ENCODE results near the gene IGF2R. TPM values are rescaled to one million over a fixed set of nuclear protein-coding genes. Genes with fewer than 3 reads are reported as not detected.

IGF2R gene
- total and polyA plus RNA-seq, 2 of the 13 experiments (the other 11 are each of a cell fraction or from before 2014, with no cell fraction given): 38.3 to 70.0 TPM

GRCh38 chr6:160005861-160006540 lies 37.1 kb downstream of the IGF2R start:
- Histone ChIP-seq H3K4me3 (replicated peaks in 1 of 3; ENCODE audit: insufficient read depth in 1 of 3, low read depth in 2 of 3, low read length in 3 of 3) (no peak overlapping the region), H3K9ac (ENCODE audit: insufficient read depth, low read depth, low read length) (no peak overlapping the region), H3K36me3 (replicated peaks in 1 of 2; ENCODE audit: control insufficient read depth in 1 of 2, insufficient read depth in 2 of 2, low read length in 2 of 2) (peaks cover 10 to 26% of the 10 kb centered on the region in 2 experiments; a peak in 4 of 5 replicates), H3K4me2 (ENCODE audit: low read depth, low read length) (no peak overlapping the region), H3K27me3 (ENCODE audit: control insufficient read depth in 1 of 2, insufficient read depth in 2 of 2, low read length in 2 of 2) (no peaks in the 10 kb centered on the region), H3K4me1 (ENCODE audit: insufficient read depth, low read length) (no peaks in the 10 kb centered on the region), H4K20me1 (ENCODE audit: insufficient read depth, low read length) (peaks cover 28% of the 10 kb centered on the region), H3K79me2 (ENCODE audit: insufficient read depth, low read length) (peaks cover 64% of the 10 kb centered on the region), H2AFZ (ENCODE audit: low read length) (no peak overlapping the region), H3K27ac (ENCODE audit: extremely low read length, insufficient read depth, low read length) (no peak overlapping the region), H3K9me3 (ENCODE audit: low read length) (no peaks in the 10 kb centered on the region)
- CTCF ChIA-PET (ENCODE audit: low intra/inter-chr PET ratio, low total read pairs): no interaction called here
- in situ Hi-C loops (cut with HindIII; ENCODE audit: extremely low pct_ligation_motif_present, low pct_unique_long_range_greater_than_20kb) (no loop called here), intact Hi-C loops (cut with micrococcal nuclease; ENCODE audit: unreplicated experiment) (no loop called here)
- ATAC-seq: peak; percentile 48
- no peak for DNase-seq (ENCODE audit: low spot score)
- BruUV-seq (replicated peaks): no TSS peak
- 98% methylated on average over 57 of the region's 57 CpGs for WGBS (ENCODE audit: low lambda C conversion rate)
- FAIRE-seq: no peak
- POLR2A ChIA-PET: no interaction called here
- no peak for TF ChIP-seq DZIP1 (CRISPR knock-in tag; IDR thresholded peaks at IDR 0.05)
- peak; percentile 90 for TF ChIP-seq ZBTB33 (CRISPR knock-in tag; IDR thresholded peaks at IDR 0.05)
- TF ChIP-seq HIC2 (CRISPR knock-in tag; IDR thresholded peaks at IDR 0.05; ENCODE audit: low read depth): no peak
- TF ChIP-seq AGO1 (IDR thresholded peaks at IDR 0.05; ENCODE audit: low read depth, low read length, poor library complexity, severe bottlenecking): no peak
- TF ChIP-seq ZNF251 (CRISPR knock-in tag; IDR thresholded peaks at IDR 0.05): no peak
- no peak for TF ChIP-seq ZNF562 (CRISPR knock-in tag; IDR thresholded peaks at IDR 0.05; ENCODE audit: borderline replicate concordance)
- TF ChIP-seq ZNF333 (CRISPR knock-in tag; IDR thresholded peaks at IDR 0.05; ENCODE audit: borderline replicate concordance): no peak
- TF ChIP-seq NFRKB (IDR thresholded peaks at IDR 0.05): no peak
- TF ChIP-seq TAF1 (CRISPR knock-in tag; IDR thresholded peaks at IDR 0.05): no peak
- TF ChIP-seq CEBPG (CRISPR knock-in tag; IDR thresholded peaks at IDR 0.05): no peak
- peak; percentile 24 to 70 for TF ChIP-seq REST (IDR thresholded peaks at IDR 0.05; ENCODE audit: borderline replicate concordance in 1 of 2, low read depth in 1 of 2, low read length in 2 of 2)
- peak; percentile 79 for TF ChIP-seq AGO2 (optimal IDR thresholded peaks at IDR 0.05; ENCODE audit: low read depth, low read length)
- 0 out of 2 replicates have a peak, but pooled peaks have one; percentile 25 for TF ChIP-seq POGZ (CRISPR knock-in tag; IDR thresholded peaks at IDR 0.05)
- no peak for TF ChIP-seq ZFP36L1 (CRISPR knock-in tag; IDR thresholded peaks at IDR 0.05)

Measured in HepG2 (cell line).